Activated CD8-positive, alpha-beta memory T cell treated with anti-CD3 and anti-CD28 coated beads, Interleukin-2, amount 50 U/mL, for 1 hour (primary cell): ENCODE measurements around the gene SKAP1.

Source experiments
- DNase-seq: peaks from one replicate; pipeline ENCODE4 v3.0.0-alpha.2; 2020; ENCODE audit errors: extremely low read depth

The SKAP1 gene

GRCh38 chr17:48148029-48148770, 281.8 kb downstream of the SKAP1 start:
- no peak for DNase-seq

- no peak for DNase-seq
Measured at GRCh38 chr17:48144976-48145798, 284.8 kb downstream of the SKAP1 start.

DNA sequence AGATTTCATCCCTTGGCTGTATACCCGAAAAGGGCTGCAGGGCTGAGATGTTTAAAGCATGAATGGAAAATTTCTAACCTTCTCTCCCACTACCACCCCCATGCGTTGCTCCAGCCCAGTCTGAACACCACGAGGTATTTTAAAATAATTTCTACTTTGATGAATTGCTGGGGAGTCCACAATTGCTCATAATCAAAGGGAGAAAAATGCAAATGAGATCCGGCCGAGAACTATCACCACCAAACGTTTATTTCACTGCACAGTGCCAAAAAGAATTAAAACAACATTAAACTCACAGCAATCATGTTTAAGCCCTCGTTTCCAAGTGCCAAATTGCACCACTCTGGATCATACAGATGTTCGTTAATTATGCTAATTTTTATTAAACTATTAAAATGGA, 285.8 kb downstream of the SKAP1 start:
- DNase-seq: no peak

- no peak for DNase-seq
Measured at GRCh38 chr17:48143629-48144028, 286.4 kb downstream of the SKAP1 start.

DNA sequence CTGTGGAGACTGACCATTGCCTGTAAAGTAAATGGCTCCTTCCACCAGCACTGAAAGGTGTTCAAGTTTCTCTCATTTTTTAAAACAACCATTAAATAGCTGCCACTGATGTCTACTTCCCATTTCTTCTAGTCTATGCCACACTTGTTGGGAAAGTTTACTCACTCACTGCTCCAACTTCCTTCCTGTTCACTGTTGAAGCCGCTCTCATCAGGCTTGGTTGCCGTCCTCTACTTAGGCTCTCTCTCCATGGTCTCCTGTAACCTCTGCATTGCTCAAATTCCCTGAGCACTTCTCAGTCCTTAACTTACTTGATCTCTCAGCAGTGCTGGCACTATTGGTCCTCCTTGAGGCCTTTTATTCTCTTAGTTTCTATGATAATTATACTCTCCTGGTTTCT, 290.1 kb downstream of the SKAP1 start:
- DNase-seq: no peak

- no peak for DNase-seq
Measured at GRCh38 chr17:48137656-48138055, 292.4 kb downstream of the SKAP1 start.

GRCh38 chr17:48134912-48135480, 295.0 kb downstream of the SKAP1 start:
- DNase-seq: no peak

DNA sequence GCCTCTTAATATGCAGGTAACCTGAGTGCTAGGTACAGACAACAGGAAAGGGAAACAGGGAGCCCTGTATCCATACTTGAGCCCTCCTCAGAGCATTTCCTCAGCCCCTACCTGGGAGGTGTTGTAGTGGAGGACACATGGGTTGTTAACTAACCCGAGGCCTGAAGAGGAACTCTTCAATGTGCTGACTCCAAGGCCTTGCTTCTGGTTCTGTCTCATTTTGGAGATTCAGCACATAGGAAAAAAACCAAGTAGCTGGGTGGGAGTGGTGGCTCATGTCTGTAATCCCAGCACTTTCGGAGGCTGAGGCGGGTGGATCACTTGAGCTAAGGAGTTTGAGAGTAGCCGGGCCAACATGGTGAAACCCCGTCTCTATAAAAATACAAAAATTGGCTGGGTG, 297.6 kb downstream of the SKAP1 start:
- DNase-seq: no peak

DNA sequence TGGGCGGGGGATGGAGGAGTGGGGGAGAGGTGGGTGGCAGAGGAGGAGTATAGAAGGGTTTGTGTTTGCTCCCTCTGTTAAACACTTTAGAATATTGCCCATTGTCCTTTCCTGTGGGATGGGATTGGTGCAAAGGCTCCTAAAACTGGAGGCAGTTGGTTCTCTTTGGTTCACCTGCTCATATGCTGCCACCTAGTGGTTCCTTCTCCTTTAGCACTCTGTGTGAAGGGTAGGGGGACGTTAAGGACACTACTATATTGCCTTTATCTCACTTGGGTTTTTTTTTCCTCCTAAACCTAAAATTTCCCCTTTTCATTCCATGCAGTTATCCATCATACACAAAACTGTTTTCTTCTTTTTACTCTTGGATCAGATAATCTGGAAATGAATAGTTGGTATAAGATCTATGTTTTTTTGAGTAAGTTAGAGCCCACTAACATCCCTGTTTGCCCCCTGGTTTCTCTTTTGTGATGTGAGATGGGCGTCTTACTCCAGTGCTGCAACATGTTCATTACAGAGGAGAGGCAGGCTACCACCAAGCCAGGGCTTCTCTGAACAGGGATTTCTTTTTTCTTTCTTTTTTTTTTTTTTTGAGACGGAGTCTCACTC, 298.7 kb downstream of the SKAP1 start:
- DNase-seq: peak; percentile 26

DNA sequence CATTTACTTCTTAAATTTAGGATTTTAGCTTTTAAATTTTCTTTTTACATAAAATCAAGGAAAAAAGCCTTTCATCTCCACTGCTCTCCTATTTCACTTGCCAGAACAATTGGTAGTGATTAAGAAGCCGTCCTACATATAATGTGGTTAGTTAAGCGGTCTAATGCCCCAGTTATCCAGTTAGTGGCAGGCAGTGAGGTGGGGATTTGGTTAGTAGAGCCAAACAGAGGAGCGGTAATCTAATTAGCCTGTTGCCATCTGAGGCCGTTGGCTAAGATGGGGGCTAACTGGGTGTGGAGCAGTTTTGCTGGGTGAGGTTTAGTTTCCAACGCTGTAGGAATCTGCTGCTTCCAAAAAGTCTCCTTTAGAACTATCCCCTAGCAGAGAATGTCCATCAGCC, 300.0 kb downstream of the SKAP1 start:
- DNase-seq: no peak

DNA sequence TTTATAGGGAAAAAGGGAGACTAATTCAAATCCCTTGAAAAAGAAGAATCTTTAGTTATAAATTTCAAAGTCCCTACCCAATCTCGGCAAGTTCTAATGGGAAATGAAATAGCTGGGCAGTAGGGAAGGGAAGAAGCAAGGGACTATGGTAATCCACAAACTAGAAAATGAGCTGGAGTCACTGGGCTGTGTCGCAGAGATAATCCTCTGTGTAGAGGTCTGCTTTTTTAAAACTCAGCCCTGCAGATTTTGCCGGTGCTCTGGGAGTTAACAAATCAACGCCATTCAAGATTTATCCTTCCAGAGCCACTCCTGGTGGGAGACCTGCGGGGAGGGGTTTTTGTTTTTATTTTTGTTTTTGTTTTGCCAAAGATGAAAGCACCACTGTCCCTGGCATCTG, 301.6 kb downstream of the SKAP1 start:
- DNase-seq: no peak

DNA sequence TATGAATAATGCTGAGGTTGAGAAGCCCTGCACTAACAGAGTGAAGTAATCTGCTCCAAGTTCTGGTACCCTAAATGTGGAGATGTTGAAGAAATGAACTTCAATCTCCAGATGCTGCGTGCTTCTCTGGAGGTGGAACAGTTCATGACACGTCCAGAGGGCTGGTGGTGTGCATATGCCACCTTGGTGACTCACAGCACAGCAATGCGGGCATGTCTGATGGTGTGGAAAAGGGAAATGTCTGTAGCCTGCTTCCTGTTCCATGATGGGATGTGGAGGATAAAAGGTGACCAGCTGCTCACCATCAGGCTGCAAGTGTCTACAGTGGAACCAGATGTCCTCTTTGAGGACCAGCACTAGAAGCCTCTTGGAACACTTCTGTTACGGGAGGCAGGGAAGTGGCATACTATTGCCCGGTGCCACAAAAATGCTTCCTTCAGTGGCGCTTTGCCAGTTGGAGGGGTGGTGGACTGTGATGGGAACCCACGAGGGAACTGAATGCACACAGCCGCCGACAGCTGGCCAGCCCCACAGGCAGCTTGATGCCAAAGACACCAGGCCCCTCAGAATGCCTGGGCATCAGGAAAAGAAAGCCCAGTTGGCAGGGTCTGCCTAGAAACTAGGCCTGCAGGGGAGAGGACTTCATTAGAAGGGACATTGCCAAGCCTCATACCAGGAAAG, 302.5 kb downstream of the SKAP1 start:
- no peak for DNase-seq

DNA sequence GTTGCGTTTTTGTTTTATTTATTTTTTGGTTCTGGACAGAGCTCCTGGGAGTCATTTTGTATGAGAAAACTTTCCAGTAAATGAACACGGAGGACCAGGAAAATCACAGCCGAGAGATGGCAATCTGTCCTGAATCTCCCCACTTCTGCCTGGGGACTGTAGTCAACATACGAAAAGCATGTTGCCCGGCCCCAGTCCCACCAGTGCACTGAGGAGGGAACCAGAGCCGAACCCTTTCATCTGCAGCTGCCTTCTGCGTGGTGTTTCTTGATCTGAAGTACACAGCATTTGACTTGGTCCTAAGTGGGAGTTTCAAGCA, 303.5 kb downstream of the SKAP1 start:
- DNase-seq: no peak

DNA sequence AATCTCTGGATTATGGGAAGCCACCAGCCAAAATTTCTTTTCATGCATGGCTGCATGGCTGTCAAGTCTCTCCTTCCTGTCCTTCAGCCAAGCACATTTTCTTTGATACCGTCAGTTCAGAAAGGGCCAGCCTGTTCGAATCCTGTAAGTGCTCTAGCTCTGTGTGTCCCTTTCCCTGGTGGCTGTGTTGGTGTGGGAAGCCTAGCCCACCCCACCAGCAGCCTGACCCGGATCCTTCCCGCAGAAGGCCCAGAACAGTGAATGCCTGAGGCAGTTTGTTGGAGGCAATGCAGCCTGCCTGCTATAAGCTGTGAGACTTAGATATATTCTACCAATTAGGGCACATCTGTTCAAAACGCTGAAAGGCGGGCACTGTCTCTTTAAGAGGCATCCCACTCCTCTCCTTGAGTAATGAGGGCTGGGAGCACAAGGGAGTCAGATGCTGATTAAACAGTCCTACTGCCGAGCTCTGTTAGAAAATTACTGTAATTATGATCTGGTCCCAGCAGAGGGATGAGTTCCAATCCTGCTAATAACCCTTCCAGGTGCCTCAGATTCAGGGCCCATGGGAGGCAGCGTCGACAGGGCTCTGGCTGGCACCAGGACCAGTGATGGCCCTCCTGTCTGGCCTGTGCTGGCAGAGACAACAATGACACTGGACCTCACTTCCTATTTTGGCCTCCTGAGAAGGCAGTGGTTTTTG, 304.0 kb downstream of the SKAP1 start:
- DNase-seq: no peak

DNA sequence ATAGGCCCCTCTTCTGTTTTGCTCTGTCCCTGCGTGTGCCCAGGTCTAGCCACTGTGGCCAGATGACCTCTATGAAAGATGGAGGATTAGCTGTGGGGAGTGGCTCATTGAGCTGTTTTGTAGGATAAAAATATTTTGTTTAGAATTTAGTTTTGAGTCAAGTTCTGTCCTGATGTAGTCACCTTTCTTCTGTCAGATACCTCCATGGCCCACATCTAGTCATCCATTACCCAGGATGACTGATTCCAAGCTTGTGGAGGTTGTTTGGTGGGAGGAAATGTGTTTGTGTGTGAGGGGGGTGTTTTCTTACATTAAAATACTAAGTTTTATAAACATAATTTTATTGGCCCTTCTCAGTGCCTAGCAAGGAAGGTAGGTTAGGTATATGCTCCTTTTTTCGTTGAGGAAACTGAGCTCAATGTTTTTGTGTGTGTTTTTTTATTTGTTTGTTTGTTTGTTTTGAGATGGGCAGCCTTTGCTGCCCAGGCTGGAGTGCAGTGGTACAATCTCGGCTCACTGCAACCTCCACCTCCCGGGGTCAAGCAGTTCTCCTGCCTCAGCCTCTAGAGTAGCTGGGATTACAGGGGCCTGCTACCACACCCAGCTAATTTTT, 306.1 kb downstream of the SKAP1 start:
- no peak for DNase-seq

GRCh38 chr17:48123111-48123510, 306.9 kb downstream of the SKAP1 start:
- no peak for DNase-seq

- no peak for DNase-seq
Measured at GRCh38 chr17:48122665-48123045, 307.4 kb downstream of the SKAP1 start.

DNA sequence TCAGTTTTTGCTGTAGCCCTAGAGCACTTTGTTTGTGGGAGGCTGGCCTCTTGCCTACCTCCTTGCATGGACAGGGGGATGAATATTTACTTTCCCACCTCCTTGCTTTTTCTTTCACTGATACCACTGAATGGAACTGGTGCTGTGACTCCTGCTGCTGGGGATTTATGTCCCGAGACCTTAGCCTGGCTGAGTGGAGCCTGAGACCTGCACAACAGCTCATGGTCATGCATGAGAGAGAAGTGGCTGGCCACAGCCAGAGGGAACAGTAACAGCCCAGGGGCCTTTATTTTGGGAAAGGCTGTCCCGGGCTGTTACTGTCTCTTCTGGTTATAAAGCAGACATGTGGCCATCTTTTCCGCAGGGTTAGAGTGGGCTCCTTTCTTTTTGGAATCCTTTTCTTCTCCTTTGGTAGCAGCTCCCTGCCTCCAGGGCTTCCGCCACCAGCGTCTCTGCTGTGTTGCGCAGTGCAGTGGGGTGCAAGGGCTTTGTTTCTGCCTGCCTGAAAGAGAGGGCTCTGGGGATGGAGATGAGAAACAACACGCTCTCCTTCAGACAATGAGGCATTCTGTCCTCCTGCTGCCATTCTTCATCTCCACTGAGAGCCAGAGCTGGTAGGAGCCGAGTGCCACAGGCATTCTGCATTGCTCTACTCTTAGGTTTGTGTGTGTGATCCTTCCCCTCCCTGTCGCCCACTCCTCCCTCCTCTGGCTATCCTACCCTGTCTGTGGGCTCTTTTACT, 307.9 kb downstream of the SKAP1 start:
- no peak for DNase-seq

DNA sequence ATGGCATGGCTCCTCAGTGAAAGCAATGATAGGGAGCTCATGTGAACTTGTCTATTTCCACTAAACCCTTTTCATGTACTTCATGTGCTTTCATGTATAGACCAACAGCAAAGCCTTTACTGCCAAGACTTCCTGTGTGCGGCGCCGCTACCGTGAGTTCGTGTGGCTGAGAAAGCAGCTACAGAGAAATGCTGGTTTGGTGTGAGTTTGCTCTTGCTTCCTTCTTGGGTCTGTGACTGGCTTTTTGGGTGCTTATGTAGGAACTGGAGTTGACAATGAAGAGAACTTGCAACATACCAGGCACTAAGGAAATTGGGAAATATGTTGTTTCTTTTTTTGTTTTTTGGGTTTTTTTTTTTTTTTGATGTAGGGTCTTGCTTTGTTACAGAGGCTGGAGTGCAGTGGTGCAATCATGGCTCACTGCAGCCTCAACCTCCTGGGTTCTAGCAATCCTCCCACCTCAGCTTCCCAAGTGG, 316.8 kb downstream of the SKAP1 start:
- DNase-seq: no peak

GRCh38 chr17:48111937-48112241, 318.1 kb downstream of the SKAP1 start:
- DNase-seq: no peak
